Measurements from ENCODE around the gene SORCS2.

GRCh38 chr4:7374571-7374970 is 182.2 kb downstream of the SORCS2 start:
- TF ChIP-seq ZNF12 (CRISPR knock-in tag; IDR thresholded peaks at IDR 0.05) = no peak
- TF ChIP-seq NFKB2 (CRISPR knock-in tag; IDR thresholded peaks at IDR 0.05; ENCODE audit: borderline replicate concordance) = no peak
- no peak for TF ChIP-seq SALL2 (CRISPR knock-in tag; IDR thresholded peaks at IDR 0.05)
- no peak for TF ChIP-seq ZNF362 (CRISPR knock-in tag; IDR thresholded peaks at IDR 0.05; ENCODE audit: borderline replicate concordance)
- no peak for TF ChIP-seq KLF9 (CRISPR knock-in tag; IDR thresholded peaks at IDR 0.05; ENCODE audit: low read depth)
- TF ChIP-seq ZBTB34 (CRISPR knock-in tag; IDR thresholded peaks at IDR 0.05) = no peak
- no peak for TF ChIP-seq POLR2AphosphoS5 (IDR thresholded peaks at IDR 0.05; ENCODE audit: low read depth, low read length)
- TF ChIP-seq ZNF749 (CRISPR knock-in tag; IDR thresholded peaks at IDR 0.05; ENCODE audit: borderline replicate concordance) = no peak
- no peak for TF ChIP-seq KAT7 (CRISPR knock-in tag; IDR thresholded peaks at IDR 0.05; ENCODE audit: borderline replicate concordance)
- no peak for TF ChIP-seq SIX4 (CRISPR knock-in tag; IDR thresholded peaks at IDR 0.05)
- TF ChIP-seq CTCF (CRISPR knock-in tag; IDR thresholded peaks at IDR 0.05) = no peak
- no peak for TF ChIP-seq MED13 (CRISPR knock-in tag; IDR thresholded peaks at IDR 0.05)
- TF ChIP-seq ELF1 (CRISPR knock-in tag; IDR thresholded peaks at IDR 0.05) = no peak
- no peak for TF ChIP-seq GMEB1 (CRISPR knock-in tag; IDR thresholded peaks at IDR 0.05; ENCODE audit: borderline replicate concordance)
